Astrocyte of the spinal cord (primary cell): ENCODE data around the gene FOCAD.

Experiments used
- DNase-seq: peaks from one replicate; pipeline ENCODE4 v3.0.0; 2011; ENCODE audit warnings: low read depth, low spot score
- H3K4me3 ChIP-seq: 2 replicates; pipeline ENCODE4 v1.5.1; 2011; ENCODE audit warnings: low read depth, mild to moderate bottlenecking, low read length, moderate library complexity
- in situ Hi-C: cut with HindIII; loops from 2 replicates; pipeline ENCODE4 v1.10.0; 2017; ENCODE audit warnings: low sequenced_read_pairs
- TF ChIP-seq, protein P1 (sequence below): IDR thresholded peaks from 2 replicates; pipeline ENCODE4 v1.5.1; 2012; ENCODE audit warnings: low read depth, mild to moderate bottlenecking, low read length, inconsistent platforms

Gene FOCAD

DNA sequence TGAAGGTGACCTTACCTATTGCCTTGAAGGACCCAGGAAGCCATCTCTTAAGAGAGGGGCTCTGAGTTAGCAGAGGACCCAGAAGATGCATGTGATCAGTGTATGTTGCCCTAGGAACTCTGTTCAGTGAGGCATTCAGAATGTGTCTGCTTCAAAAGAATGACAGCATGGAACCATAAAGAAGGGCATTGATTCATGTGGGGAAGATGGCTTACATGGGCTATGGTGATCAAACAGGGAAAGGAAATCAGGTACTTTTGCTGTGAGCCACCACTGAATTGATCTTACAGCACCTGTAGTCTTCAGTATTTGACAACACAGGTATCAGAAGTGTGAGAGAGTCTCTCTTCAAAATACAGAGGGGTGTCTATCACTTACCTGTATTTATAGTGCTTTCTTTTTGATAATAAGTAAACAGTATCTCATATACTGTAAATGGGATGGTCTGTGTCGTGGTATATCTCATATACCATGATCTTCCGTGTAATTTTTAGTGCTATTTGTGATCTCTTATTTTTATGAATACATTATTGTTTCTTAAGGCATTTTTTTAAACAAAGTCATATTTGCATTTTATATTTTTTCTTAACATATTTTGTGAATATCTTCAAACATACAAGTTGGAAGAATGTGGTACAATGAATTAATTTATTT, 57.0 kb downstream of the FOCAD start:
- in situ Hi-C loops = no loop called here
- no peak overlapping the region for H3K4me3 ChIP-seq
- DNase-seq = no peak
- TF ChIP-seq, protein P1, sequence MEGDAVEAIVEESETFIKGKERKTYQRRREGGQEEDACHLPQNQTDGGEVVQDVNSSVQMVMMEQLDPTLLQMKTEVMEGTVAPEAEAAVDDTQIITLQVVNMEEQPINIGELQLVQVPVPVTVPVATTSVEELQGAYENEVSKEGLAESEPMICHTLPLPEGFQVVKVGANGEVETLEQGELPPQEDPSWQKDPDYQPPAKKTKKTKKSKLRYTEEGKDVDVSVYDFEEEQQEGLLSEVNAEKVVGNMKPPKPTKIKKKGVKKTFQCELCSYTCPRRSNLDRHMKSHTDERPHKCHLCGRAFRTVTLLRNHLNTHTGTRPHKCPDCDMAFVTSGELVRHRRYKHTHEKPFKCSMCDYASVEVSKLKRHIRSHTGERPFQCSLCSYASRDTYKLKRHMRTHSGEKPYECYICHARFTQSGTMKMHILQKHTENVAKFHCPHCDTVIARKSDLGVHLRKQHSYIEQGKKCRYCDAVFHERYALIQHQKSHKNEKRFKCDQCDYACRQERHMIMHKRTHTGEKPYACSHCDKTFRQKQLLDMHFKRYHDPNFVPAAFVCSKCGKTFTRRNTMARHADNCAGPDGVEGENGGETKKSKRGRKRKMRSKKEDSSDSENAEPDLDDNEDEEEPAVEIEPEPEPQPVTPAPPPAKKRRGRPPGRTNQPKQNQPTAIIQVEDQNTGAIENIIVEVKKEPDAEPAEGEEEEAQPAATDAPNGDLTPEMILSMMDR = no peak

DNA sequence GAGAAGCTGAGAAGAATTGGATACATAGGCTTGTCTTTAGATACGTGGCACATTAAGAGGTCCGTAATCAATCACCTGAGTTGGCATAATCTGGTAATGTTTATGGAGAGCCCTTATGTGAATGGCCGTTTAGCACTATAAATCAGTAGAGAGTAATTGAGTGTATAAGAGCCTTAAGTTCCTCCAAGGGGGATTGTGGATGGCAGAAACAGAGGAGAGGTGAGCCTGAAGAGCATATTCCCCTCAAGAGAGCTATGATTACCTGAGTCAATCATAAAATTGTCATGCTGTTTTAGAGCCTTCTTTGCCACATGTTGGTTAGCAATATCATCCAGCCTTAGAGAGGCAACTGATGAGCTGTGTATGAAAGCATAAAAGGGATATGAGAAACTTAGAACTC, 58.8 kb downstream of the FOCAD start:
- TF ChIP-seq, protein P1 = no peak
- H3K4me3 ChIP-seq = no peak overlapping the region
- no peak for DNase-seq
- in situ Hi-C loops = no loop called here

DNA sequence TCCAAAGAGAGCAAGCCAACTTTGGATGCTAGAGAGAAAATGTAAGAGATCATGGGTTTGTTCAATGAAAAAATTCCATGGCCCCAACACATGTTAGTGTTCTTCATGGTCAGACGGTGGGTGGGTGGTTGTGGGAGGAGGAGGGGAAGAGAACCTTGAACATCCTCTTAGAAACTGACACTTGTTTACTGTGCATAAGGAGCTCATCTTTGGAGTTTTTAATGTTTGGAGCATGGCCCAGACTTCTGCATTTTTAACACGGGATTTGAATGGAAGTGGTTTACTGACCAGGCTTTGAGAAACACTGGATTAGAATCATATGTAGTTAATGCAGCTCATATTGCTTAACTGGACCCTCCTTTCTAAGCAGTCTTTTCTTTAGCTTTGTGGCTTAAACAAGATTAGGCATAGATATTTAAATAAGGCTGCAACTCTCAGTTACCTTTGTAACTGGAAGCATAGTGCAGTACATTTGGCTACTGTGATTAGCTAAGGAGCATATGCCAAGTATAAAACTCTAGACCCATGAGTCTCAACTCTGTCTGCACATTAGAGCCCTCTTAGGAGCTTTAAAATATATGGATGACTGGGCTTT, 60.1 kb downstream of the FOCAD start:
- TF ChIP-seq, protein P1 = no peak
- in situ Hi-C loops = no loop called here
- H3K4me3 ChIP-seq = no peak overlapping the region
- no peak for DNase-seq

DNA sequence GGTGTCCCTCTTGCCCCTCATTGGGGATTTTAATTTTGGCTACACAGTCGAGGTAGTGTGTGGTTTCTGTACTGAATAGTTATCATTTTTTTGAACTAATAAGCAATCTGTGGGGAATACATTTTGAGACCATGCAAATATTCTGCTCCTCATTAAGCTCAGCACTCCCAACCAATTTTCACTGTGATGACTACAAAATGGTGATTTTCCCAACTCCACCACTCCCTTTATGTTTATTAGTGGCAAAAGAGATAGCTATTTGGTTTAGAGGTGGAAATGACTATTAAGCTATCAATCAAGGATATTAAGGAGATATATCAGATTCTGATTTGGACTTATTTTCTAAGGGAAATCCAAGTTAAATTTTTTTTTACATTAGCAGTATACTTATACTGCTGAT, 62.9 kb downstream of the FOCAD start:
- no peak for DNase-seq
- TF ChIP-seq, protein P1 = no peak
- no peak overlapping the region for H3K4me3 ChIP-seq
- in situ Hi-C loops = no loop called here

DNA sequence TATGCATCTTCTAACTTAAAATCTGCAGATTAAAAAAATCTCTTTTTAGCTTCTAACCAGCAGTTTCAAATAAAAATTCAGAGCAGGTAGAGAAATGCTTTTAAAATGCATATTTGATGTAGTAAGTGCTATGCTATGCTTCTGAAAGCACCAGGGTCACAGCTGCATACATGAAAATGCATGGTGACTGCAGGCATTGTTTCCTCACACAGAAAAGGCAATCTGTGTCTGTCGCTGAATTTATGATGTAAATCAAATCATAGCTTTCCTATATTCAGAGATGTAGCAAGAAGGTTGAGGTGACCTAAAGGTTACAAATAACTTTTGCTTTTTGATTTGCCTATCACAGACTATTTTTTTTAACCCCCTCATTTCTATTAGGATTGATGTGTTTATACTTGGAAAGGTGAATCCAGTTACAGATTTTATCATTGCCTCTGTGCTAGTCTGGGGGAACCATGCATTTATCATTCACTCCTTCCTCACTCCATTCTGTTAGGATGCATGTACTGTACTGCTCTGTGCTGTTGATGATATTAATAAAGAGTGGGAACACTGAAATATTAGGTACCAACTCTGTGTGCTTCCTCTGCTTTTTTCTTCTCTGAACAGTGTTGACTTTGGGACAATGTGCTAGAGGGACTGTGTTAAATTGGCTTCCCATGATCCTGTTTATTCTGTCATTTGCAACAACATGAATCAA, 65.6 kb downstream of the FOCAD start:
- TF ChIP-seq, protein P1 = no peak
- DNase-seq = no peak
- H3K4me3 ChIP-seq = no peak overlapping the region
- in situ Hi-C loops = no loop called here

DNA sequence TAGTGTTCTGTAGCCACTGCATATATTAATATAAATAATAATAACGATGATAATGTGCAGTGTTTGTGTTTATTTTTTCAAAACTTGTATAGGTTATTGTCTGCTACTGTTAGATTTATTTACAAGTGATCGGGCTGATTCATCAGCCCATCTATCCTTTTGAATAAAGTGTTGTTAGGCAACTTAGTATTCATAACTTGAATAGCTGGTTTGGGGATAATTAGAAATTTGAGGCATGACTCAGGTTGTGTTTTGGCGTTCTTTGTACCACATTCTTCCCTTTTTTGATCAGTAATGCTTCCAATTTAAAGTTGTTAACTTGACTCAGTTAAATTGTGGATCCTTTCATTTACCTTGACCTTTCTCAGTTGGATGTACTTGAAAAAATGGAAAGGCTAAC, 69.7 kb downstream of the FOCAD start:
- H3K4me3 ChIP-seq = no peak overlapping the region
- DNase-seq = peak; percentile 29
- in situ Hi-C loops = no loop called here
- TF ChIP-seq, protein P1 = no peak
